SK-N-SH treated with all-trans-retinoic acid at 6 μM for 48 hours (cell line): Measurements from ENCODE around the gene HMX3.
"Not testable (repeated sequence)": the region's sequence is repeated elsewhere in the genome, so short reads cannot be mapped to it uniquely, and the experiment has no call there.

Experiments
- ARNTL ChIP-seq: fragments of 450-650 bp; formaldehyde crosslinking; IDR thresholded peaks from 2 replicates; pipeline ENCODE4 v1.5.0; 2020; ENCODE audit warnings: low read depth, mild to moderate bottlenecking, moderate library complexity, borderline replicate concordance
- CSDC2 ChIP-seq: fragments of 250-450 bp; sonication (Bioruptor Pico); IDR thresholded peaks from 2 replicates; pipeline ENCODE4 v1.5.0; 2020; ENCODE audit warnings: mild to moderate bottlenecking, moderate library complexity
- CSRNP3 ChIP-seq: fragments of 250-450 bp; sonication (Bioruptor Pico); IDR thresholded peaks from 2 replicates; pipeline ENCODE4 v1.5.1; 2021; ENCODE audit warnings: mild to moderate bottlenecking, moderate library complexity
- ESRRG ChIP-seq: fragments of 250-450 bp; sonication (Bioruptor Pico); IDR thresholded peaks from 2 replicates; pipeline ENCODE4 v1.6.1; 2021; ENCODE audit warnings: mild to moderate bottlenecking
- GLIS3 ChIP-seq: fragments of 250-450 bp; sonication (Bioruptor Pico); IDR thresholded peaks from 2 replicates; pipeline ENCODE4 v1.5.0; 2020; ENCODE audit warnings: mild to moderate bottlenecking, moderate library complexity
- PATZ1 ChIP-seq: fragments of 250-450 bp; sonication (Bioruptor Pico); IDR thresholded peaks from 2 replicates; pipeline ENCODE4 v1.8.0; 2020; ENCODE audit warnings: mild to moderate bottlenecking, moderate library complexity, borderline replicate concordance
- PPARA ChIP-seq: fragments of 250-450 bp; sonication (Bioruptor Pico); IDR thresholded peaks from 2 replicates; pipeline ENCODE4 v1.5.0; 2020; ENCODE audit warnings: mild to moderate bottlenecking, borderline replicate concordance
- RARB ChIP-seq: fragments of 250-450 bp; sonication (Bioruptor Pico); IDR thresholded peaks from 2 replicates; pipeline ENCODE4 v1.8.0; 2021; ENCODE audit warnings: mild to moderate bottlenecking, moderate library complexity
- TCF4 ChIP-seq: fragments of 250-450 bp; sonication (Bioruptor Pico); IDR thresholded peaks from 2 replicates; pipeline ENCODE4 v1.8.0; 2021; ENCODE audit warnings: mild to moderate bottlenecking, moderate library complexity, borderline replicate concordance
- ZFP3 ChIP-seq: fragments of 250-450 bp; sonication (Bioruptor Pico); IDR thresholded peaks from 2 replicates; pipeline ENCODE4 v1.5.0; 2020; ENCODE audit warnings: mild to moderate bottlenecking, moderate library complexity
- ZFP30 ChIP-seq: fragments of 450-650 bp; formaldehyde crosslinking; IDR thresholded peaks from 2 replicates; pipeline ENCODE4 v1.5.0; 2022; ENCODE audit warnings: mild to moderate bottlenecking, moderate library complexity
- ZNF565 ChIP-seq: fragments of 450-650 bp; formaldehyde crosslinking; conservative IDR thresholded peaks from 2 replicates; pipeline ENCODE4 v1.5.0; 2020; ENCODE audit warnings: low read depth, mild to moderate bottlenecking, moderate library complexity
- ZNF8 ChIP-seq: fragments of 450-650 bp; formaldehyde crosslinking; IDR thresholded peaks from 2 replicates; pipeline ENCODE4 v1.5.0; 2020; ENCODE audit warnings: mild to moderate bottlenecking, moderate library complexity
- TF ChIP-seq, protein P1 (sequence below): fragments of 250-450 bp; sonication (Bioruptor Pico); IDR thresholded peaks from 2 replicates; pipeline ENCODE4 v1.5.1; 2020; ENCODE audit warnings: low read depth, mild to moderate bottlenecking, moderate library complexity

GRCh38 chr10:123171616-123172015, 35.8 kb downstream of the HMX3 start:
- TF ChIP-seq PATZ1 (CRISPR knock-in tag); RARB; GLIS3; ESRRG (CRISPR knock-in tag); ZFP30 (CRISPR knock-in tag); TCF4 (CRISPR knock-in tag); ZFP3; ZNF565 (CRISPR knock-in tag); CSRNP3 (CRISPR knock-in tag); PPARA (CRISPR knock-in tag); ARNTL (CRISPR knock-in tag); ZNF8 (CRISPR knock-in tag); CSDC2 (CRISPR knock-in tag): not testable (repeated sequence)
- TF ChIP-seq, protein P1, sequence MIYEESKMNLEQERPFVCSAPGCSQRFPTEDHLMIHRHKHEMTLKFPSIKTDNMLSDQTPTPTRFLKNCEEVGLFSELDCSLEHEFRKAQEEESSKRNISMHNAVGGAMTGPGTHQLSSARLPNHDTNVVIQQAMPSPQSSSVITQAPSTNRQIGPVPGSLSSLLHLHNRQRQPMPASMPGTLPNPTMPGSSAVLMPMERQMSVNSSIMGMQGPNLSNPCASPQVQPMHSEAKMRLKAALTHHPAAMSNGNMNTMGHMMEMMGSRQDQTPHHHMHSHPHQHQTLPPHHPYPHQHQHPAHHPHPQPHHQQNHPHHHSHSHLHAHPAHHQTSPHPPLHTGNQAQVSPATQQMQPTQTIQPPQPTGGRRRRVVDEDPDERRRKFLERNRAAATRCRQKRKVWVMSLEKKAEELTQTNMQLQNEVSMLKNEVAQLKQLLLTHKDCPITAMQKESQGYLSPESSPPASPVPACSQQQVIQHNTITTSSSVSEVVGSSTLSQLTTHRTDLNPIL: not testable (repeated sequence)
